ENCODE measurements around the gene ABTB2.

DNA sequence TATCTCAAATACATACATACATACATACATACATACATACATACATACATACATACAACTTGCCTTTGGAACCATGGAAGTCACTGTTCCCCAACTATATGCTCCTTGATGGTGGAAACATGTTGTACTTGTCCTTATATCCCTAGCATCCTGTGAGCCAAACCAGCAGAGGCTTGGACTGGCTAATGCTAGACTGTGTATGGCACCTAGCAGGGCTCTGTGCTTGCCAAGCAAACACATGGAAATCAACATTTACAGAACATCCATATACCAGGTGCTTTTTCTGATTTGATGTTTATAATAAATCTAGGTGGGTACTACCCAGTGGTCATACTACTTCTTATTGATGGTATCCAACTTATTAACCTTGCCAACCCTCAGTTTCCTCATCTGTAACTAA lies 86.1 kb downstream of the ABTB2 start:
- TF ChIP-seq, protein P1, sequence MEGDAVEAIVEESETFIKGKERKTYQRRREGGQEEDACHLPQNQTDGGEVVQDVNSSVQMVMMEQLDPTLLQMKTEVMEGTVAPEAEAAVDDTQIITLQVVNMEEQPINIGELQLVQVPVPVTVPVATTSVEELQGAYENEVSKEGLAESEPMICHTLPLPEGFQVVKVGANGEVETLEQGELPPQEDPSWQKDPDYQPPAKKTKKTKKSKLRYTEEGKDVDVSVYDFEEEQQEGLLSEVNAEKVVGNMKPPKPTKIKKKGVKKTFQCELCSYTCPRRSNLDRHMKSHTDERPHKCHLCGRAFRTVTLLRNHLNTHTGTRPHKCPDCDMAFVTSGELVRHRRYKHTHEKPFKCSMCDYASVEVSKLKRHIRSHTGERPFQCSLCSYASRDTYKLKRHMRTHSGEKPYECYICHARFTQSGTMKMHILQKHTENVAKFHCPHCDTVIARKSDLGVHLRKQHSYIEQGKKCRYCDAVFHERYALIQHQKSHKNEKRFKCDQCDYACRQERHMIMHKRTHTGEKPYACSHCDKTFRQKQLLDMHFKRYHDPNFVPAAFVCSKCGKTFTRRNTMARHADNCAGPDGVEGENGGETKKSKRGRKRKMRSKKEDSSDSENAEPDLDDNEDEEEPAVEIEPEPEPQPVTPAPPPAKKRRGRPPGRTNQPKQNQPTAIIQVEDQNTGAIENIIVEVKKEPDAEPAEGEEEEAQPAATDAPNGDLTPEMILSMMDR (IDR thresholded peaks at IDR 0.05; ENCODE audit: borderline replicate concordance, extremely low read depth, low read length, poor library complexity, severe bottlenecking), result no peak
- no peak for TF ChIP-seq EZH2 (IDR thresholded peaks at IDR 0.05; ENCODE audit: borderline replicate concordance, low read depth, low read length, severe bottlenecking)

Measured in DND-41 (cell line).